ENCODE results near the gene LCK. TPM values are rescaled to one million over a fixed set of nuclear protein-coding genes. Genes with fewer than 3 reads are reported as not detected.
"Not testable (repeated sequence)": the region's sequence is repeated elsewhere in the genome, so short reads cannot be mapped to it uniquely, and the experiment has no call there.

LCK gene
- total RNA-seq, 2 donors from 2014 or later: 267 to 268 TPM

DNA sequence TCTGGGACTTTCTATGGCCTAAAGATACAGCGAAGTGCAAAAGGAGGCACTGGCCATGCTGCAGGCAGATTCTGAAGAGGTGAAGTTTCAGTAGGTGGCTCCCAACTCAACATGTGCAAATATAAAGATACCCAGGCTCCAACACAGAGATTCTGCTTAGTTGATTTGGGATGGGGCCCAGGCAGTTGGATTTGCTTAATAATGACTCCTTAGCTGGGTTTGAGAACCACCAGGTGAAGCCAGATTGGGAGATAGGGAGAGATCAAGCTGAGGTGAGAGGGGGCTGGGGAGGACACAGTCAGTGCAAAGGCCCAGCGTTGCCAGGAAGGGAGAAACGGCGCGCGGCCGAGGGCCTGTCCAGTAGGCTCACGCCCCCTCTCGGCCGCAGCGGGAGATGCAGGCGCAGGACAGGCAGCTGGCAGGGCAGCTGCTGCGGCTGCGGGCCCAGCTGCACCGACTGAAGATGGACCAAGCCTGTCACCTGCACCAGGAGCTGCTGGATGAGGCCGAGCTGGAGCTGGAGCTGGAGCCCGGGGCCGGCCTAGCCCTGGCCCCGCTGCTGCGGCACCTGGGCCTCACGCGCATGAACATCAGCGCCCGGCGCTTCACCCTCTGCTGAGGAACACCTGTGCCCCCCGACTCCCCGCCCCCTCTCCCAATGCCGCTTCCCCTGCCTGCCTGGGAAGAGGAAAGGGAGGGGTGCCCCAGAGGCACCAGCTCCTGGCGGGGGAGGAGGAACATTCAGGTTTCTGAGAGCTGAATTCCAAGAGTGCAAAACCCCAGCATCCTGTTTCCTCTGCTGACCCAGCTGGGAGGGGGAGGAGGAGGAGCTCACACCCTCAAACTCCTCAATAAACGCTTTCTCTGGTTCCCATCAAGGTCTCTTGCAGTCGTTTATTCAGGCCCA is 2.8 kb upstream of the LCK start:
- peaks cover 46% of the 10 kb centered on the region for H3K4me1 Mint-ChIP-seq
- peaks cover 17% of the 10 kb centered on the region for H3K36me3 Mint-ChIP-seq (ENCODE audit: low read depth)
- no peaks in the 10 kb centered on the region for H3K9me3 ChIP-seq (ENCODE audit: control insufficient read depth, low read length, poor library complexity, severe bottlenecking)
- peak; percentile 29 for ATAC-seq
- peak overlapping the region; percentile 100 for H3K27ac Mint-ChIP-seq
- no peaks in the 10 kb centered on the region for H3K27me3 Mint-ChIP-seq
- peak; percentile 62 to 70 (median 69) for DNase-seq
- peak overlapping the region; percentile 99 for H3K4me3 Mint-ChIP-seq

- peak; percentile 85 for ATAC-seq
- Mint-ChIP-seq H3K36me3 (ENCODE audit: low read depth) (peaks cover 17% of the 10 kb centered on the region), H3K27ac (peak overlapping the region; percentile 100), H3K4me3 (peak overlapping the region; percentile 99), H3K27me3 (no peaks in the 10 kb centered on the region), H3K4me1 (peaks cover 50% of the 10 kb centered on the region)
- H3K9me3 ChIP-seq (ENCODE audit: control insufficient read depth, low read length, poor library complexity, severe bottlenecking): no peaks in the 10 kb centered on the region
- DNase-seq: peak; percentile 50 to 74 (median 64)
Measured at GRCh38 chr1:32249831-32250525, 1.1 kb upstream of the LCK start.

DNA sequence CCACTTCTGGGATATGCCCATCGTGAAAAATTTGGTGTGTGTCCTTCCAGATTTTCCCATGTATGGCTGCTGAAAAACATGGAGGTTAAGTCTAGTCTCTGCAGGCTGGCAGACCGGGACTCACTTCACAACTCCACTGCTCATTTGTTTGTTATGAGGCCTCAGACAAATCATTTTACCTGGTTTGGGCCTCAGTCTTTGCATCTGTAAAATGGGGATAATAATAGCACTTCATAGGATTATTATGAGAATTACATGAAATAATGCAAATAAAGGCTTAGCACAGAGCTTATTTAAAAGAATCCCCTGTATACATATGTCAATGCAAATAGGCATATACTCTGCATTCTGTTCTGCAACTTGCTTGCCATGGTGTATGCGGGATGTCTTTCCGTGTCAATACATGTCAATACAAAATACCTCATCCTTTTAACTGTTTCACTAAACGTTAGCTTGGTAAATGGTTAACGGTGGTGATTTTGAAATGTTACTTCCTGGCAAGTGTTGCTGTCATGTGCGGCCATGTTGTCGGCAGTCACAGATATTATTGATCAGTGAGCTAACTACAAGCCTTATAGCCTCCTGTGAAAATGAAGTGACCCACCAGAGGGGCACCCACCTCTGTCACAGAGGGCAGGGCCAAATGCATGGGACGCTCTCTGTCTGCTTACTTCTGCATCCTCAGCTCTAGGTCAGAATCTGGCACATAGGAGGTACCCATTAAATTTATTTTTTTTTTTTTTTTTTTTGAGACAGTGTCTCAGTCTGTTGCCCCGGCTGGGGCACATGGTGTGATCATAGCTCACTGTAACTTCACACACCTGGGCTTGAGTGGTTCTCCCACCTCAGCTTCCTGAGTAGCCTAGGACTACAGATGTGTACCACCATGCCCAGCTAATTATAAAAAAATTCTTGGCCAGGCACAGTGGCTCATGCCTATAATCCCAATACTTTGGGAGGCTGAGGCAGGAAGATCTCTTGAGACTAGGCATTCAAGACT is 4.3 kb downstream of the LCK start:
- peaks cover 42% of the 10 kb centered on the region for H3K4me1 Mint-ChIP-seq
- H3K27ac Mint-ChIP-seq: peak overlapping the region; percentile 100
- no peaks in the 10 kb centered on the region for H3K9me3 ChIP-seq (ENCODE audit: control insufficient read depth, low read length, poor library complexity, severe bottlenecking)
- H3K27me3 Mint-ChIP-seq: no peaks in the 10 kb centered on the region
- DNase-seq (no peak), ATAC-seq (peak; percentile 24)
- H3K4me3 Mint-ChIP-seq: peak overlapping the region; percentile 99
- peaks cover 17% of the 10 kb centered on the region for H3K36me3 Mint-ChIP-seq (ENCODE audit: low read depth)

DNA sequence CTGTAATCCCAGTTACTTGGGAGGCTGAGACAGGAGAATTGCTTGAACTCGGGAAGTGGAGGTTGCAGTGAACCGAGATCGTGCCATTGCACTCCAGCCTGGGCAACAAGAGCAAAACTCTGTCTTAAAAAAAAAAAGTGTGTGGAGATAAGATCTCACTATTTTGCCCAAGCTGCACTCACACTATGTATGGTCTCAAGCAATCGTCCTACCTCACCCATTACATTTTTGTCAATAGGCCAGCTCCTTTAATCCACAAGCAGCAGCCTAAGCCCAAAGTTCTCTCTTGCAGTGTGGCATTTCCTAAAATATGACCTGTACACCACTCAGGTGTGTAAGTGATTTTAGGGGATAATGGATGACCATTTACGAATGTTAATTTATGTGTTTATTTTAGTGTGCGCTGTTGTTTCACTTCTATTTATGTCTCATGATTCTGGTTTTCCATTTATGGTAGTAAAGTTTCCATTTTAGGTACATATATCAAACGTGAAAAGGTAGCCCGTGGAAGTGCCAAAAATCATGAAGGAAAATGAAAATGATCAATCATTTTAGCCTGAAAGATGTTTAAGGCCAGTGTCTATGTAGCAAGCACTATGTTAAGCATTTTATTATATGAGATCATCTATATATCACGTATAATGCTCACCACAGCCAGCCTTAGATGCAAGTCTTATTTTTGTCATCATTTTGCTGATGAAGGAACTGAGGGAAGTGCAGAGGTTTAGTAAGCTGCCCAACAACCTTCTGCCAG is 5.6 kb downstream of the LCK start:
- H3K9me3 ChIP-seq (ENCODE audit: control insufficient read depth, low read length, poor library complexity, severe bottlenecking): no peaks in the 10 kb centered on the region
- Mint-ChIP-seq H3K27me3 (no peaks in the 10 kb centered on the region), H3K4me3 (peak overlapping the region; percentile 85), H3K4me1 (peaks cover 36% of the 10 kb centered on the region), H3K36me3 (ENCODE audit: low read depth) (peaks cover 12% of the 10 kb centered on the region), H3K27ac (peak overlapping the region; percentile 92)
- ATAC-seq (peak; percentile 18), DNase-seq (no peak)

GRCh38 chr1:32257227-32257508 is 6.1 kb downstream of the LCK start:
- H3K27ac Mint-ChIP-seq: peak overlapping the region; percentile 92
- H3K36me3 Mint-ChIP-seq (ENCODE audit: low read depth): peaks cover 8% of the 10 kb centered on the region
- H3K27me3 Mint-ChIP-seq: no peaks in the 10 kb centered on the region
- no peaks in the 10 kb centered on the region for H3K9me3 ChIP-seq (ENCODE audit: control insufficient read depth, low read length, poor library complexity, severe bottlenecking)
- peak overlapping the region; percentile 85 for H3K4me3 Mint-ChIP-seq
- ATAC-seq (no peak), DNase-seq (no peak)
- peaks cover 33% of the 10 kb centered on the region for H3K4me1 Mint-ChIP-seq

DNA sequence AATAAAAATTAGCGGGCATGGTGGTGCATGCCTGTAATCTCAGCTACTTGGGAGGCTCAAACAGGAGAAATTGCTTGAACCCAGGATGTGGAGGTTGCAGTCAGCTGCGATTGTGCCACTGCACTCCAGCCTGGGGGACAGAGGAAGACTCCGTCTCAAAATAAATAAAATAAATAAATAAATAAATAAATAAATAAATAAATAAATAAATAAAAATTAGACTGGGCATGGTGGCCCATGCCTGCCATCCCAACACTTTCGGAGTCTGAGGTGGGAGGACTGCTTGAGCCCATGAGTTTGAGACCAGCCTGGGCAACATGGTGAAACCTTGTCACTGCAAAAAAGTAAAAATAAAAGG is 12.2 kb downstream of the LCK start:
- H3K27me3 Mint-ChIP-seq; DNase-seq; H3K36me3 Mint-ChIP-seq (ENCODE audit: low read depth); ATAC-seq; H3K9me3 ChIP-seq (ENCODE audit: control insufficient read depth, low read length, poor library complexity, severe bottlenecking): not testable (repeated sequence)
- H3K27ac Mint-ChIP-seq: peak overlapping the region; percentile 94
- H3K4me3 Mint-ChIP-seq: peak overlapping the region; percentile 84
- peaks cover 31% of the 10 kb centered on the region for H3K4me1 Mint-ChIP-seq

GRCh38 chr1:32263744-32264143 is 12.7 kb downstream of the LCK start:
- Mint-ChIP-seq H3K27me3 (no peaks in the 10 kb centered on the region), H3K36me3 (ENCODE audit: low read depth) (peaks cover 2% of the 10 kb centered on the region), H3K4me3 (peak overlapping the region; percentile 84), H3K4me1 (peaks cover 31% of the 10 kb centered on the region), H3K27ac (peak overlapping the region; percentile 94)
- ATAC-seq: peak; percentile 80
- H3K9me3 ChIP-seq (ENCODE audit: control insufficient read depth, low read length, poor library complexity, severe bottlenecking): no peaks in the 10 kb centered on the region
- no peak for DNase-seq

DNA sequence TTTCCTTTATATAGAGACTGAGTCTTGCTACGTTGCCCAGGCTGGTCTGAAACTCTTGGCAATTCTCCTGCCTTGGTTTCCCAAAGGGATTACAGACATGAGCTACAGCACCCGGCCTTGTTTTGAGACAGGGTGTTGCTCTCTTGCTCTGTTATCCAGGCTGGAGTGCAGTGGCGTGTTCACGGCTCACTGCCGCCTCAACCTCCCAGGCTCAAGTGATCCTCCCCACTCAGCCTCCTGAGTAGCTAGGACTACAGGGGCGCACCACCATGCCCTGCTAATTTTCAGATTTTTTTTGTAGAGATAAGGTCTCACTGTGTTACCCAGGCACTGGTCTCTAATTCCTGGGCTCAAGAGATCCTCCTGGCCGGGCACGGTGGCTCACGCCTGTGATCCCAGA is 14.8 kb downstream of the LCK start:
- DNase-seq: no peak
- Mint-ChIP-seq H3K27me3 (no peaks in the 10 kb centered on the region), H3K4me3 (peak overlapping the region; percentile 81), H3K4me1 (peaks cover 30% of the 10 kb centered on the region), H3K36me3 (ENCODE audit: low read depth) (peaks cover 2% of the 10 kb centered on the region), H3K27ac (peak overlapping the region; percentile 94)
- H3K9me3 ChIP-seq (ENCODE audit: control insufficient read depth, low read length, poor library complexity, severe bottlenecking): no peaks in the 10 kb centered on the region
- no peak for ATAC-seq

DNA sequence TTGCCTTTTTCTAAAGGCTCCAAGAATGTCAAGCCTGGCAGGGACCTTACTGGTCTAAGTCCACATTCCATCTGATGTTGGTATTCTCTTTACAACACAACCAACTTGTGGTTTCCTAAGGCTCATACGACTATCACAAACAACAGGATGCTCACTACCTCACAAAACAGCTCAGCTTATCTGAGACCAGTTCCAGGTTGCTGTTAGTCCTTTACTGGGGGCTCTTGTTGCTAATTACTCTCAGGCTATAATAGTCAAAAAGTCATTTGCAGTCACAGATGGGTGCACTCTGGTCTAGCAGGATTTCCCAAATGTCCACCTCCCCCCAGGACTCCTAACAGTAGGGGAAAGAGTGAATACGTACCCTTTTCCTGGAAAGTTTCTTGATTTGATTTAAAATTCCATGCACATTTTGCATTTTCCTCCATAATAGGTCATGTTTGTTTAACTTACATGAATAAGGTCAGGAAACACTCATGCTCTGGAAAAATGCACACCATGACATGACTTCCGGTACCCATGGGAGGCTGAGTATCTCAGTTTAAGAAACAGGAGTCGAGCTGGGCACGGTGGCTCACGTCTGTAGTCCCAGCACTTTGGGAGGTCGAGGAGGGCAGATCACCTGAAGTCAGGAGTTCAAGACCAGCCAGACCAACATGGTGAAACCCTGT is 16.0 kb downstream of the LCK start:
- peak overlapping the region; percentile 69 for H3K4me3 Mint-ChIP-seq
- H3K4me1 Mint-ChIP-seq: peaks cover 42% of the 10 kb centered on the region
- no peaks in the 10 kb centered on the region for H3K27me3 Mint-ChIP-seq
- H3K27ac Mint-ChIP-seq: peak overlapping the region; percentile 94
- no peaks in the 10 kb centered on the region for H3K9me3 ChIP-seq (ENCODE audit: control insufficient read depth, low read length, poor library complexity, severe bottlenecking)
- no peak for DNase-seq
- ATAC-seq: peak; percentile 66
- H3K36me3 Mint-ChIP-seq (ENCODE audit: low read depth): peaks cover 2% of the 10 kb centered on the region

GRCh38 chr1:32269744-32270143 is 18.7 kb downstream of the LCK start:
- no peaks in the 10 kb centered on the region for H3K9me3 ChIP-seq (ENCODE audit: control insufficient read depth, low read length, poor library complexity, severe bottlenecking)
- Mint-ChIP-seq H3K36me3 (ENCODE audit: low read depth) (peaks cover 5% of the 10 kb centered on the region), H3K4me3 (no peak overlapping the region), H3K4me1 (peaks cover 58% of the 10 kb centered on the region), H3K27ac (no peak overlapping the region), H3K27me3 (no peaks in the 10 kb centered on the region)
- DNase-seq: no peak
- ATAC-seq: no peak

GRCh38 chr1:32272557-32273390 is 21.7 kb downstream of the LCK start:
- Mint-ChIP-seq H3K4me3 (peak overlapping the region; percentile 85), H3K27ac (peak overlapping the region; percentile 95), H3K27me3 (no peaks in the 10 kb centered on the region), H3K36me3 (ENCODE audit: low read depth) (peaks cover 6% of the 10 kb centered on the region), H3K4me1 (peaks cover 48% of the 10 kb centered on the region)
- DNase-seq (no peak), ATAC-seq (peak; percentile 24)
- H3K9me3 ChIP-seq (ENCODE audit: control insufficient read depth, low read length, poor library complexity, severe bottlenecking): no peaks in the 10 kb centered on the region
